Prostate gland (tissue), 2 donors: ENCODE measurements around the gene GRAMD4. TPM values are rescaled to one million over a fixed set of nuclear protein-coding genes. Genes with fewer than 3 reads are reported as not detected.

ENCODE experiments used
- DNase-seq: peaks from one replicate; pipeline ENCODE4 v3.0.0-alpha.2; 2019; ENCODE audit warnings: low spot score
- H3K27ac ChIP-seq, 2 donors: fragments of 200-600 bp; sonication (generic); 2 replicates each; pipeline ENCODE4 v1.5.1; 2017 to 2019
- H3K27me3 ChIP-seq: fragments of 200-600 bp; sonication (generic); replicated peaks from 2 replicates; pipeline ENCODE4 v1.5.1; 2019; ENCODE audit not compliant: insufficient read depth
- H3K36me3 ChIP-seq, 2 donors: fragments of 200-600 bp; sonication (generic); 1 replicate in 1 of 2; 2 replicates in 1 of 2; pipeline versions ENCODE4 v1.5.1 to v1.8.1; 2017 to 2019
- H3K4me1 ChIP-seq: fragments of 200-600 bp; sonication (generic); replicated peaks from 2 replicates; pipeline ENCODE4 v1.5.1; 2019
- H3K4me3 ChIP-seq, 2 donors: fragments of 200-600 bp; sonication (generic); 2 replicates each; pipeline ENCODE4 v1.5.1; 2017 to 2019
- H3K9me3 ChIP-seq: fragments of 200-600 bp; sonication (generic); 2 replicates; pipeline ENCODE4 v1.5.1; 2017
- CTCF ChIP-seq, 4 experiments: fragments of 200-600 bp in 2 of 4; fragments of 450-650 bp in 2 of 4; sonication (generic) in 2 of 4; IDR thresholded peaks; 1 replicate in 3 of 4; 2 replicates in 1 of 4; pipeline ENCODE4 v1.5.1; 2016 to 2019; ENCODE audit warnings: antibody characterized with exemption in 4 of 4, mild to moderate bottlenecking in 2 of 4, moderate library complexity in 2 of 4
- POLR2A ChIP-seq: fragments of 450-650 bp; IDR thresholded peaks from one replicate; pipeline ENCODE4 v1.6.1; 2016; ENCODE audit warnings: antibody characterized with exemption, mild to moderate bottlenecking
- POLR2AphosphoS5 ChIP-seq: sonication (generic); formaldehyde crosslinking; IDR thresholded peaks from one replicate; pipeline ENCODE4 v1.6.1; 2017; ENCODE audit warnings: antibody characterized with exemption
- WGBS: methylation state at CpG from one replicate; pipeline ENCODE4 v1.1.5; 2018; 5-methylcytosine and 5-hydroxymethylcytosine counted together
- intact Hi-C: fragments of 100-400 bp; cut with DNase I; formaldehyde crosslinking; loops from one replicate; pipeline ENCODE4 v1.14.2; 2022
- total RNA-seq, 2 donors: library from RNA; depleted of rRNA; stranded (reverse); fragments of >200 nt; gene quantifications; one replicate each; pipeline ENCODE4 v1.1.0, GENCODE V29; 2016

The GRAMD4 gene
- total RNA-seq, 2 donors from 2014 or later, result 12.1 to 20.2 TPM

- Histone ChIP-seq H3K4me3 (no peak overlapping the region), H3K27me3 (no peaks in the 10 kb centered on the region), H3K27ac (no peak overlapping the region), H3K36me3 (no peaks in the 10 kb centered on the region), H3K9me3 (no peaks in the 10 kb centered on the region), H3K4me1 (no peaks in the 10 kb centered on the region)
- intact Hi-C loops, result no loop called here
- TF ChIP-seq CTCF (IDR thresholded peaks at IDR 0.05) (no peak), POLR2A (no peak)
- no peak for DNase-seq
- WGBS, result 93% methylated on average over 15 of the region's 15 CpGs
These were observed 45.7 kb upstream of the GRAMD4 start for GRCh38 chr22:46574438-46574992.

GRCh38 chr22:46574993-46575910 is 44.9 kb upstream of the GRAMD4 start:
- no peaks in the 10 kb centered on the region for H3K9me3 ChIP-seq
- H3K4me3 ChIP-seq, result no peak overlapping the region
- intact Hi-C loops, result loop anchor here (5.0 kb wide), 2 partner anchors 77 to 162 kb away; partner anchors contain the start of gene CERK
- H3K27ac ChIP-seq, result no peak overlapping the region
- no peak for DNase-seq
- TF ChIP-seq POLR2A (no peak), POLR2AphosphoS5 (no peak)
- H3K4me1 ChIP-seq, result no peaks in the 10 kb centered on the region
- 70% methylated on average over 18 of the region's 19 CpGs for WGBS
- H3K36me3 ChIP-seq, result no peaks in the 10 kb centered on the region
- H3K27me3 ChIP-seq, result no peaks in the 10 kb centered on the region

- no peak overlapping the region for H3K27ac ChIP-seq
- H3K4me3 ChIP-seq, result peak overlapping the region; percentile 25 to 34
- no peak for DNase-seq
- no peaks in the 10 kb centered on the region for H3K4me1 ChIP-seq
- no peaks in the 10 kb centered on the region for H3K9me3 ChIP-seq
- no peaks in the 10 kb centered on the region for H3K27me3 ChIP-seq
- H3K36me3 ChIP-seq, result no peaks in the 10 kb centered on the region
- intact Hi-C loops, result loop anchor here (5.0 kb wide), 2 partner anchors 76 to 161 kb away; partner anchors contain the start of gene CERK
- TF ChIP-seq POLR2A (no peak), POLR2AphosphoS5 (no peak)
- WGBS, result 62% methylated on average over 9 of the region's 10 CpGs
These were observed 44.2 kb upstream of the GRAMD4 start for GRCh38 chr22:46575911-46576555.

- no peaks in the 10 kb centered on the region for H3K27me3 ChIP-seq
- H3K36me3 ChIP-seq, result no peaks in the 10 kb centered on the region
- 0% methylated on average over 46 of the region's 142 CpGs for WGBS
- H3K4me1 ChIP-seq, result no peaks in the 10 kb centered on the region
- H3K9me3 ChIP-seq, result no peaks in the 10 kb centered on the region
- DNase-seq, result no peak
- intact Hi-C loops, result loop anchor here (5.0 kb wide), 2 partner anchors 76 to 161 kb away; partner anchors contain the start of gene CERK
- H3K4me3 ChIP-seq, result peak overlapping the region; percentile 48
- TF ChIP-seq POLR2AphosphoS5, result no peak
- TF ChIP-seq CTCF (IDR thresholded peaks at IDR 0.05), result no peak
- TF ChIP-seq POLR2A, result no peak
- H3K27ac ChIP-seq, result no peak overlapping the region
These were observed 43.4 kb upstream of the GRAMD4 start for GRCh38 chr22:46576556-46577367.

GRCh38 chr22:46577368-46578249 is 42.6 kb upstream of the GRAMD4 start:
- Histone ChIP-seq H3K36me3 (no peaks in the 10 kb centered on the region), H3K27ac (peak overlapping the region in 1 of 2 donors; percentile 53), H3K9me3 (no peaks in the 10 kb centered on the region), H3K4me1 (no peaks in the 10 kb centered on the region), H3K4me3 (peak overlapping the region; percentile 48), H3K27me3 (no peaks in the 10 kb centered on the region)
- TF ChIP-seq CTCF (IDR thresholded peaks at IDR 0.05) (no peak), POLR2AphosphoS5 (no peak), POLR2A (no peak)
- WGBS, result 7% methylated on average over 21 of the region's 65 CpGs
- no peak for DNase-seq
- intact Hi-C loops, result loop anchor here (5.0 kb wide), 2 partner anchors 75 to 160 kb away; partner anchors contain the start of gene CERK
